SIG-M5 (cell line): ENCODE measurements around the gene ARPC4.
"Not testable (repeated sequence)": the region's sequence is repeated elsewhere in the genome, so short reads cannot be mapped to it uniquely, and the experiment has no call there.

ENCODE experiments used
- DNase-seq: peaks from one replicate; lab custom pipeline; 2025; lab: John Stamatoyannopoulos, UW

The ARPC4 gene

DNA sequence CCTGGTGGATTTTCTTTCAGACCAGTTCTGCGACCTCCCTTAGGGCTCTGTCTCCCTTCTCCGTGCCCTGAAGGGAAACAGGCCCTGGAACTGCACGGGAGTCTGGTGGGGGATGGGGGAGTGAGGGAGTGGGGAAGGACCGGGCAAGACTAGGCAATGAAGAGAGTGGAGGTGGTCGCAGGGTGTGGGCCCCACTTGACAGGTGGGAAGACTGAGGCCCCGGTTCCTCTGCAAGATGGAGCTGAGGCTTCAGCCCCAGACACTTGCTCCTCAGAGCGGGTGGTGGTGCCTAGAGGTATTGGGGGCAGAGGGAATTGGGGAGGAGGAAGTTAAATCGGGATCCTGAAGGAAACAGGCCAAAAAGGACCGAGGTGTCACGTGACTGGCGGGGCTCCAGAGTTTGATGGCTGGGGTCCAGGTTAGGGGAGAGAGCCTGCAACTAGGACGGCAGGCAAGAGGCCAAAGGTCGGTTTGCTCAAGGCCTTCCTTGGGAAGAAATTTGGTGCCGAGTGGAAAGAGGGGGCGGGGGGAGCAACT lies 22.5 kb upstream of the ARPC4 start:
- DNase-seq: no peak

DNA sequence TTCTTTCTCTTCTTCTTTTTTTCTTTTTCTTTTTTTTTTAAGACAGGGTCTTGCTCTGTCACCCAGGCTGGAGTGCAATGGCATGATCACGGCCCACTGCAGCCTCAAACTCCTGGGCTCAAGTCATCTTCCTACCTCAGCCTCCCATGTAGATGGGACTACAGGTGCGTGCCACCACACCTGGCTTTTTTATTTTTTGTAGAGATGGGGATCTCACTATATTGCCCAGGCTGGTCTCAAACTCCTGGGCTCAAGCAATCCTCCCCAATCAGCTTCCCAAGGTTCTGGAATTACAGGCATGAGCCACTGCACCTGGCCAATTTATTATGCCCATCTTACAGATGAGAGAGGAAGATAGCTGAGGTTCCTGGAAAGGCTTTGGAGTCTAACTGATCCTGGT lies 21.9 kb upstream of the ARPC4 start:
- not testable (repeated sequence) for DNase-seq

DNA sequence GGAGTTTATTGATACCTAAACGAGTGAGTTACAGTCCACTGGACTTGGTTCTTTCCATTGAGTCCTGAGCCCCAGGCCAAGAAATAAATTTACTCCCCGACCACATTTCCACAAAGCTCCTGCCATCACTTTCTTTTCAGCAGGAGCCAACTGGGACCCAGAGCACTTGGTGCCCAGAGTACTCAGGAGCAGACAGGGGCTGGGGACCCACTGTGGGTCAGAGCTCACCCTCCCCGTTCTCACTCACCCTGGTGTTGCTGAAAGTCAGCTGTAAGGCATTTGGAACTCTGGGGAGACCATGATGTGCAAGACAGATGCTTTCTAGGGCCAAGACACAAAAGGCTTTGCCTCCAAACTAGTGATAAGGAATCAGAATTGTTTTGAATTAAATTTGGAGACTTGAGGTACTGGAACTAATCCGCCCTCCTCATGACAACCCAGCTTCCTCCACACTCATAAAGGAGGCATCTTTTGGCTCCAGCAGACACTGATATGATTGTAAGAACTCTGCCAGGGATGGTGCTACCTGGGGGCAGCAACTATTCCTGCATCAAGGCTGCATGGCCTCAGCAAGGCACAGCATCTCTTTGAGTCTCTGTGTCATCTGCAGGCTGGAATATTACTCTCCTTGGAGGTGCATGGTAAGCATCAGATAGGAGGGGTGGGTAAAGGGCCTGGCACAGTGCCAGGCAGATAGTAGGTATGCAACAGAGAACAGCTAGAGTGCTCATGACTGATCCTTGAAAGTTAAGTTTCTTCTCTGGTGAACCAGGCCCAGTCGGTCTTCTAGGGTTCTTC lies 15.8 kb upstream of the ARPC4 start:
- DNase-seq: no peak

DNA sequence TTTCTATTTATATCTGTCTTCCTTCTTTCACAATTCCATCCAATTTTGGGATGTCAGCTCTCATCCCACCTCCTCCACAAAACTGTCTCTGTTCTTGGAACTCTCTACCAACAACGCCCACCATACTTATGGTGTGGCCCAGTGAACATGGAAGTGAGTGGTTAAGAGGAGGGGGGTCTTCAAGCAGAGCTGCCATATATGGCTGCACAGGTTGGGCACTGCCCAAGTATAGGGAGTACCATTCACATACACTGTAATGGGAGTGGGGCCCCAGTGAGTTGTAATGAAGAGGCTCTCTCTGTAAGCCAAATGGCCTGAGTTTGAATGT lies 15.2 kb upstream of the ARPC4 start:
- no peak for DNase-seq

DNA sequence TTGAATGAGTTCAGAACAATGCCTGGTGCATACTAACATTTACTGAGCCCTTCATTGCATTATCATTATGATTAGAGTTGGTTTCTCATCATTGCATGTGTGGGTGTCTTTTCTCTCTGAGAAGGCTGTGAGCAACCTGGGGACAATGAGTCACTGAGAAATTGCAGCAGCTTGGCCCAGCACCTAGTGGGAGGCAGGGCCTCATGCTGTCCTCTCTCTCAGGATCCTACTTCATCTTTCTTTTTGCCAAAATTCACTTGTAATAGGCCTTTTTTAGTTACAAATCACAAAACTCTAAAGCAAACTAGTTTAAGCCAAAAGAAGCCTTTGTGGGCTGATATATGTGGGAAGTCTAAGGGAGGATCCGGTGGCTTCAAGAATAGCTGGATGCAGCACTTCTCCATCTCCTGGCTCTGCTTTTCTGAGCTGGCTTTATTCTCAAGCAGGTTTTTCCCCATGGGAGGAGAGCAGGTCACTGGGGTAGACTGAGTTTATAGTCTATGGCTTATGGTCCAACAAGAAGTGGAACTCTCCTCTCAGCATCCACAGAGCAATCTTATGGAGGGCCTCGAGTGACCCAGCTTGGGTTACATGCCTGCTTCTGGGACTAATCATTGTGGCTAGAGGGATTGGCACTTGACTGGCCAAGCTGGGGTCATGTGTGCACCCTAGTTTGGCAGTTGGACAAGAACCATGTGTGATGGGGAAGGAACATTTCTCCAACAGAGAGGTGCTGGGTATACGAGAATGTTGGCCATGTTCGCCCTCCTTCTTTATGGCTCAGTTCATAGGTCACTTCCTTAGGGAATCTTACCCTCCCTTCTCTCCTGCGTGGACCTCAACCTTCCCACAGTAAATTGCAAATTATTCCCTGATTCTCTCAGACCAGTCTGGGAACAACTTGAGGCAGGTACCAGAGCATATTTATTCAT lies 14.5 kb upstream of the ARPC4 start:
- peak; percentile 18 for DNase-seq

DNA sequence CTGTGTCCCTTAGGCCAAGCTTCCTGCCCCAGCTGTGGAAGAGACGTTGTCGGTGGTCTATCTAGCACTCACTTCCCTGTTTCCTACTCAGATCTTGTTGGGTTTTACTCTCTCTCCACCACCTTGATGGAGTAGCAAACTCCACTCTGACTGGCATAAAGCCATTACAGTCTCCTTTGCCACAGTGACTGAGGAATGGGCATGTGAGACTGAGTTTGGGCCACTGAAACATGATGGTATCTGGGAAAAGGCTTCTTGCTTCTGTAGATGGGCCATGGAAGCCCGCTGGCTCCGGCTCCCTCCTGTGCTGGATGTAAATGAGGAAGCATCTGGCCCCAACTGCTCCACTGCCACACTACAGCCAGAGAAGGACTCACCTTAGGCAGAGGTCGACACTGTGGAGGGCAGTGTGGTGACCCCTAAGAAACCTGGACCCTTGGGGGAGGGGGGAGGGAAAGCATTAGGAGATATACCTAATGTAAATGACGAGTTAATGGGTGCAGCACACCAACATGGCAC lies 13.7 kb upstream of the ARPC4 start:
- no peak for DNase-seq

DNA sequence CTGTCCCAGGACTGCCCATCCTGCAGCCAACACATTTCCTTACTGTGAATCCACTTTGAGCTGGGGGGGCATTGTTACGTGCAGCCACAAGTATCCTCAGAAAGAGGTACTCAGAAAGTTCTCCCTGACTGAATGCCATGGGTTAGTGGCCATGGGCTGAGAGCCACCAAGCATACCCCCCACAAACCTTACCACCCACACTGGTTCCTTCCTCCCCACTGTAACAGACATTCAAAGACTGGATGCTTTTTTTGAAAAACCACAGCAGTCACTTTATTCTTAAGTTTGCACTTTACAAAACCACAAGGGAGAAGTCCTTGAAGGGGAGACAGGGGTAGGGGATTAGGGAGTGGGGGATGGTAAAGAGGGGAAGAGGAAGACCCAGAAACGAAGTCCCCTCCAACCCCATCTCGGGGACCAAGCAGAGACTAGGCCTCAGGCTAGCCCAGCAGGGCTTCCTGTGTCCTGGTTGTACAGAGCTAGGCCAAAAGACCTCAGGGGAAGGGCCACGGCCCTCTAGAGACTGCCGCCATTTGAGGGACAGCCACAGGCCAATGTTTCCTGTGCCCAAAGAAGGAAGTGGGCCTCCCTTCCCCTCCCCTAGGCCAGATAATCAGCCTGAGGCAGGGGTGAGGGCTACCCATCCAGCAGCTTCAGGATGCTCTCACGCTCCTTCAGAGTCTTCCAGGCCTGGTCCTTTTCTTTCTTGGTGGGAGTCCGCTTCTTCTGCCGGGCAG lies 13.0 kb upstream of the ARPC4 start:
- DNase-seq: peak; percentile 90

DNA sequence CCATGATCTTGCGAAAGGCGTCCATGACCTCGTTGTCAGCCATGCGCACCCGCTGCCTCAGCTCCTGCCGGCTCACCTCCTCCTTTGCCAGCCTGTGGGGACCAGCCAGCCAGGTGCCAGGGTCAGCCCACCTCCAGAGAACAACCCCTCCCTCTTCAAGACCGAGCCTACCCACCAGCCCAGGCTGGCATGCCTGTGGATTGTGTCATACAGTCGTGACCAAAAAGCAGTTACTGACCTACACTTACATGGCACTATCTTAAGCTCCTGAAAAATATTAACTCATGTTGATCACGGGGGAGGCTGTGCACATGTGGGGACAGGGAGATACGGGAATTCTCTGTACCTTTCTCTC lies 12.4 kb upstream of the ARPC4 start:
- DNase-seq: no peak

DNA sequence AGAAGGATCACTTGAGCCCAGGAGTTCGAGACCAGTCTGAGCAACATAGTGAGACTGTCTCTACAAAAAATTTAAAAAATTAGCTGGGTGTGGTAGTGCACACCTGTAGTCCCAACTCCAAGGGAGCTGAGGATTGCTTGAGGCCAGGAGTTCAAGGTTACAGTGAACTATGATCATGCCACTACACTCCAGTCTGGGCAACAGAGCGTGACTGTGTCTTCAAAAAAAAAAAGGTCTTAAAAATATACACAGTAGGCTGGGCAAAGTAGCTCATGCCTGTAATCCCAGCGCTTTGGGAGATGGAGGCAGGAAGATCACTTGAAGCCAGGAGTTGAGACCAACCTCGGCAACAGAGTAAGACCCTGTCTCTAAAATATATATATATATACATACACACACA lies 12.0 kb upstream of the ARPC4 start:
- no peak for DNase-seq

DNA sequence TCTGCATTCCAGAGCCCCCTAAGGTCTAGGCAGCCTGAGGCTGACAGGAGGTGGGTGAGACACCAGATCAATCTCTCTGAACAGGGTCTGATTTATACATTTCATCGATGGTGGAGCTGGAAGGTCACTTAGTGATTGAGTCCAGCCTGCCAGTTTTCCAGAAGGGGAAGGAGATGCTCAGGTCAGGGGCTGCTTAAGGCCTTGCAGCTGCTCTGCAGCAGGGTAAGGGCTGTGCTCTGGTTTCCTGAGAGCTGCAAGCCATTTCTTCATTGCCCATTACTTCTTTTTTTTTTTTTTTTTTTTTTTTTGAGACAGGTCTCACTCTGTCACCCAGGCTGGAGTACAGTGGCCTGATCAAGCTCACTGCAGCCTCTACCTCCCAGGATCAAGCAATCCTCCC lies 11.3 kb upstream of the ARPC4 start:
- DNase-seq: no peak

DNA sequence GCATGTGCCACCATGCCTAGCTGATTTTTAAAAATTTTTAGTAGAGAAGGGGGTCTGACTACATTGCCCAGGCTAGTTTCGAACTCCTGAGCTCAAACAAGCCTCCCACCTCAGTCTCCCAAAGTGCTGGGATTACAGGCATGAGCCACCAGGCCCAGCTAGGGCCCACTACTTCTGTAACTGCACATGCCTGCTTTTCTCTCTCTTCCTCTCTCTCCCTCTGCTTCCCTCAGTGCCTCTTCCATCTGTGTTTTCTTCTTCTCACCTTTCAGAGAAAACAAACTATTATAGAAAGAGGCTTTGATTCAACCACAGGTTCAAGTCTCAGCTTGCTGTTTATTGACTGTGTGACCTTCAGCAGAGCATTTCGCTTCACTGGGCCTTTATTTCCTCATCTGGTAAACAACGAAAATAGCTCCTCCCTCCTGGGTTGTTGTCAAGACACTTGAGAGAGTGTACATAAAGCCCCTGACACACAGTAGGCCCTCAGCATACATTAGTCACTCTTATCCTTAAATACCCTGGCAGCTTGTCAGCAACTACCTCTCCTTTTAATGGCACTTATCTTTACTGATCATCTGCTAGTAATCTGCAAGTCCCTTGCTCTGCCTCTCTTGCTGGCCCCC lies 10.8 kb upstream of the ARPC4 start:
- no peak for DNase-seq

DNA sequence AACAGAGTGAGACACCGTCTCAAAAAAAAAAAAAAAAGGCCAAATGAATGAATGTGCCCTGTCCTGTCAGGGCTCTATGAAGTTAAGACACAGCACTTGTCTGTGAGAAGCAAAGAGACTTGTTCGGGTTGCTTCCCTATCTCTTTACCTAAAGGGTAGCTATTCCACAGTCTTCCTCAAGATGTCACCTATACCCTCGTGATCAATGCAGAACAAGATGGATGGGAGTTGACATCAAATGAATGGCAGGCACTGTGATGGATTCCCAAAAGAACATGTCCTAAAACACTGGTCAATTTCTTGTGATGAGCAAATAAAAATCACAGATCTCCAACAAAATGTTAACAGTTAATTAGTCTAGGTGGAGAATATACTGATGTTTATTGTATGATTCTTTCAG lies 10.1 kb upstream of the ARPC4 start:
- no peak for DNase-seq

DNA sequence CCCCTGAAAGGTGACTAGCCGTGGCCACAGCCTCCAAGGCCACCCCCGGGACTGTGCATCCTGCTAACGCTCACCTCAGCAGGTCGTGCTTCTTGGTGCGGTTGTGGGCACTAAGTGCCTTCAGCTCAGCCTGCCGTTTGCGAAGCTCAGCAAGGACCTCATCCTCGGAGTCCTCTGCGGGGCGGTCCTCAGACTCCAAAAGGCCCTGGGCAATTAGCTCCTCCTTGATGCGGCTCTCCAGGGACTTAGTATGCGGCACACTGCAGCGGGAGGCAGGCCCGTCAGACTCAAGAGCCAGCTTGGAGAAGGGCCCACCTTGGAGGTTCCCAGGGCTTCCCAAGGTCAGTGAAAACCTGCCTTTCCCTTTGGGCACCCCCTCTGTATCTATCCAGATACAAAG lies 8.9 kb upstream of the ARPC4 start:
- no peak for DNase-seq

DNA sequence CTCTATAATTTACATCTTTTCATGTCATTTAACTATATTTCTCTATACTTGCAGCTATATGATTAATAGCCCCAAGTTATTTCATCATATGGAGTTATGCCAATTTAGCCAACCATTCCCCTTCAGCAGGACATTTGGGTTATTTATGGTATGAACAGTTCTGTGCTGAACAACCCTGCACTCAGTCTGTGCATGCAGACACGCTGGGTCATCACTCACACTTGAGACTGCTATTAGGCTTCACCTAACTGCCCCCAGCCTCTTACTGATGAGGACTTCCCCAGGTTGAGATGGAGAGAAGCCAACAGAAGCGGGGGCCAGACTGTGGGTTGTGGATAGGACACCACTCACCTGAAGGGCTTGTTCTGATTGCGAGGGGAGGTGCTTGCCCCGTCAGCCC lies 7.9 kb upstream of the ARPC4 start:
- no peak for DNase-seq

DNA sequence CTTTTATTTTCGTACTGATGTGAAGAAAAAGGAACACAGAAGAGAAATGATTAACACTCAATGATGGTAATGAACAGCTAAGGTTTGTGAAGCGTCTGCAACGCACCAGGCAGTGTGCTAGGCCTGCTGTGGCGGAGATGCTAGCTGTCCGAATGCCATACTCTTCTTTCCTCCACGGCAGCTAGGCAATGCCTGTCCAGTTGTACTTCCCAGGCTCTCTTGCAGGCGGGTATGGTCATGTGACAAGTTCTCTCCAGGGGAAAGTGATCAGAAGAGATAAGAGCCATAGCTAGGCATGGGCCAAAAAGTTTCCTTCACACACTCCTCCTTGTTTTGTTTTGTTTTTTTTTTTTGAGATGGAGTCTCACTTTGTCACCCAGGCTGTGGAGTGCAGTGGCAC lies 7.3 kb upstream of the ARPC4 start:
- DNase-seq: no peak

DNA sequence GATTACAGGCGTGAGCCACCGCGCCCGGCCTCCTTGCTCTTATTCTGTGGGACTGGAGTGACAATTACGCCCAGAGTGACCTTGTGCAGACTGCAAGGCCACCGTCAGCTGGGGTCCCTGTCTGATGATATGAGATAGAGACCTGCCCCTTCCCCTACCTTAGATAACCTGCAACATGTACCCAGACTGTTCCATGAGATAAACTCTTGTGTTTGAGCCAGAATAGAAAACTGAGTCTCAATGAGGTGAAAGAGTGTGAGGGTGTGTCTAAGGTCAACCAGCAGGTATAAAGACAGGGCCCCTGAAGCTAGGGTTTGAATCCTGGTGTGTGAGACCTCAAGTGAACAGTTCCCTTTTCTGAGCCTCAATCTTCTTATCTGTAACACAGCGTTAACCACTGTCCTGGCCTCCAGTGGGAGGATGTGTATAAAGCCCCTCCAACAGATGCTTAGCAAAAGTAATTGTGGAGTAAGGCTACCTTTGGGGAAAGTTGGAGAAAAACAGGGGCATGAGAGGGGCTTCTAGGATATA lies 6.6 kb upstream of the ARPC4 start:
- no peak for DNase-seq

DNA sequence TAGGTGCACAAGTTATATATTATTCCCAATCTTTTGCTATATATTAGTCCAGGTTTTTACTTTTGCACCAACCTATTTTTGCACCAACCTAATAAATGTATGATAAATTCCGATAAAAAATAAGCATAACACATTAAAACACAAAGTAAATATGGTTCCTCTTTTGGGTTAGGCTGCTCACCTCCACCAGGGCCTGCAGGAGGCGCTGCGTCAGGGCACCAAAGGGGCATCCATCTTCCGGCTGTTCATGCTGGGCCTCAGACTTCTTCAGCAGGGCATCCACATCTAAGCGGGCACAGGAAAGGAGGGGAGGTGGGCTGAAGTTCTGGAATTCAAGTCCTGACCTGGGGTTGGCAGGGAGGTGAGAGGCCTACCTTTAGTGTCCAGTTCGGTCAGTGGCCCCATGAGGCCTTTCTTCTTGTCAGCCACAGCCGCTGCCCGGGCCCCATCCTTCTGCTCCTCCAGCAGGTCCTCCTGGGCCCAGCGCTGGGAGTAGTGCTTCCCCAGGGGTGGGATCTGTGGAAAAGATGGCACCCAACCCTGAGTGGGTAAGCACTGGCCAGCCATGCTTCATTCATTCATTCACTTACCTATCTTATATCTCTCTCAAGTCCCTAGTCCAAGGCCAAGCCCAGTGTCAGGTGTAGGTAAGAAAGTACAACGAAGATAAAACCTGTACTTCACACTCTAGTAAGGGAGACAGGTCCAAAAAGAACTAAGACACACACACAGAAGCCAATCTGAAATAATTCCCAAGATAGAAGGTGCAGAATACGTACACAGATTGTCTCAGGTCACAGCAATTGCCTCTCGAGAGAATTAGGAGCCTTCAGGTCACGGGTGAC lies 5.8 kb upstream of the ARPC4 start:
- no peak for DNase-seq

DNA sequence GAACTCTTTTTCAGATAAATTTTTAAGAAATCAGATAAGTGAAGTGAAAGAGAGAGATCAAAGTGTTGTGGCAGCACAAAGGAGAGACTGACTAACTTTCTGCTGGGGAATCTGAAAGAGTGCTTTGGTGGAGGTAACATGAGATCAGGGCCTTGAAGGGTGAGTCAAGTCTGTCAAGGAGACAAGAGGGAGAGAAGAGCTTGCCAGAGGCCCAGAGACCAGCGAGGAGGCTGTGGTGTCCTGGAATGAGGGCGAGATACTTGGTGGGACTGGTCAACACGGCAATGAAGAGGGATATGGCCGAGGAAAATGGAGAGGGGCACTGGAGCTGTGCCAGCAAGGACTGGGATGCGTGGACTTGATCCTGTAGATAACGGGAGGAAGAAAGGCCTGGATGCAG lies 5.2 kb upstream of the ARPC4 start:
- no peak for DNase-seq

DNA sequence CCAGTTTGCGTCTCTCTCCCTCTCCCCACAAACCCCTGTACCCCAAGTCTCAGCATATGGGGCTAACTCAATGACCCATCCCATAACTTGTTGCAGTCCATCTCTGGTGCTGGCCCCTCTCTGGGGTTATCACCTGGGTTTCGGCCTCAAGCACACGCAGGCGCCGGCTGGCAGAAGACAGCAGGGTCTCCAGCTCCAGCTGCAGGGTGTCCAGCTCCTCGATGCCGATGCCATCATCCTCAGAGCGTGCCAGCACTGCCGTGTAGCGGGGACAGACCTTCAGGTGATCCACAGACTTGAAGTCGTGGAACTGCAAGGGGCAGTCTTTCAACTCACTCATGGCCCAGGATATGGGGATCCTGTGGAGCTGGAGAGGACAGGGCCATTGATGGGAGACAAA lies 1.8 kb upstream of the ARPC4 start:
- DNase-seq: no peak

DNA sequence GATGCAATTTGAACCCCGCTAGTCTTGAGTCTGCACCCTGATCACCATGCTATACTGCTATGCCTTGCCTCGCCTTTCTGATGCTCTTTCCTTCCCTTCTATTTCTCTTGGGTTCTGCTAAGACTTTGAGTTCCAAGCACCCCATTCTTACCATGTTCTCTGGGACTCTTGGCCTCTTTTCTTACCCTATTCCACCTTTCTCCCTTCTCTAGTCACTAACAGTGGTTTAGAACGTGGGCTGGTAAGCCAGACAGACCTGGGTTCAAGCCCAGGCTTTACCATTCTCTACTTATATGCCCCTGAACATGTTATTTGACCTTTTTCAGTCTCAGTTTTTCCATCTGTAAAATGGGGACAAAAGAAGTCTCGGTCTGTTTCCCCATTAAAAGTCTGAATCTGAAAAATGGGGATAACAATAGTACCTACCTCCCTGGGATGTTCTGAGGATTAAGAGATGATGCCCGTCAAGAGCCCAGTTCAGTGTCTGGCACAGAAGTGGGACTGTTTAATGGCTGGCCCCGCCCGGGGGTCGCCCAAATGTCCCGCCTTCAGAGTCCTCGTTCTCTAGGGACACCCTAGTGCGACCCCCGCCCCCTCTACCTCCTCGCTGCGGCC lies 985 bp upstream of the ARPC4 start:
- no peak for DNase-seq
